K562 (cell line): ENCODE results near the gene ISLR2. TPM values are rescaled to one million over a fixed set of nuclear protein-coding genes. Genes with fewer than 3 reads are reported as not detected.

ENCODE experiments used
- ATAC-seq: fragments of 200-7000 bp; cut with Tn5 transposase; 3 replicates; pipeline ENCODE4 v1.9.1; 2020; ENCODE audit warnings: moderate library complexity
- BruUV-seq: library from RNA; stranded (reverse); fragments of 400-500 nt; replicated peaks from 2 replicates; lab custom pipeline; 2021; lab: Mats Ljungman, UMichigan
- CTCF ChIA-PET: fragments of 300-600 bp; formaldehyde crosslinking; extraction: SDS; loops from one replicate; lab custom pipeline; 2021; ENCODE audit warnings: low intra/inter-chr PET ratio; lab: Yijun Ruan, JAX
- POLR2A ChIA-PET: fragments of 300-600, 350-650 bp; sonication (Branson Sonifier 250); formaldehyde crosslinking; extraction: SDS; loops from one replicate; lab custom pipeline; 2021; ENCODE audit warnings: antibody characterized with exemption, inconsistent platforms; lab: Yijun Ruan, JAX
- DNase-seq, 4 experiments: peaks; one replicate each; pipeline versions ENCODE4 v3.0.0 to v3.0.0-alpha.2; 2011 to 2018; ENCODE audit warnings: low spot score in 3 of 4, mixed read lengths in 3 of 4; ENCODE audit errors: extremely low read depth in 1 of 4
- FAIRE-seq: peaks from 2 replicates; lab custom pipeline; 2011; peaks lifted over from hg19 to GRCh38; lab: Jason Lieb, UNC
- H2AFZ ChIP-seq: 2 replicates; pipeline ENCODE4 v1.6.0; 2011; ENCODE audit warnings: low read depth, low read length, control low read depth, inconsistent platforms
- H3K27ac ChIP-seq: fragments of 200-600 bp; 3 replicates; pipeline ENCODE4 v1.8.0; 2011; ENCODE audit warnings: low read depth, mild to moderate bottlenecking, control low read depth, inconsistent platforms, low read length, moderate library complexity, mixed read lengths; ENCODE audit errors: extremely low read depth
- H3K27me3 ChIP-seq, 2 experiments: fragments of 300-600 bp in 1 of 2; 2 replicates in 1 of 2; 3 replicates in 1 of 2; pipeline versions ENCODE4 v1.6.0 to v1.8.0; 2011; ENCODE audit warnings: inconsistent platforms in 2 of 2, low read length in 2 of 2, mild to moderate bottlenecking in 1 of 2, mixed read lengths in 1 of 2, moderate library complexity in 1 of 2; ENCODE audit not compliant: control insufficient read depth in 2 of 2, insufficient read depth in 2 of 2
- H3K36me3 ChIP-seq: fragments of 300-600 bp; 3 replicates; pipeline ENCODE4 v1.8.0; 2011; ENCODE audit warnings: mild to moderate bottlenecking, low read length, inconsistent platforms; ENCODE audit not compliant: control insufficient read depth, insufficient read depth
- H3K4me1 ChIP-seq, 2 experiments: fragments of 200-600 bp in 1 of 2; replicated peaks in 1 of 2; 2 replicates in 1 of 2; 3 replicates in 1 of 2; pipeline versions ENCODE4 v1.5.1 to v1.8.0; 2011; ENCODE audit warnings: inconsistent platforms in 2 of 2, low read length in 2 of 2, mild to moderate bottlenecking in 1 of 2, mixed read lengths in 1 of 2, moderate library complexity in 1 of 2; ENCODE audit not compliant: control insufficient read depth in 2 of 2, insufficient read depth in 2 of 2
- H3K4me2 ChIP-seq: 2 replicates; pipeline ENCODE4 v1.6.1; 2011; ENCODE audit warnings: low read length, control low read depth, inconsistent platforms, mixed read lengths; ENCODE audit not compliant: insufficient read depth
- H3K4me3 ChIP-seq: fragments of 200-600 bp; sonication (generic), shearing (Covaris generic); 2 replicates; pipeline ENCODE4 v1.5.1; 2016; ENCODE audit warnings: control low read depth, inconsistent platforms
- H3K79me2 ChIP-seq: fragments of 200-600 bp; 3 replicates; pipeline ENCODE4 v1.8.0; 2011; ENCODE audit warnings: low read length, inconsistent platforms; ENCODE audit not compliant: control insufficient read depth, insufficient read depth
- H3K9ac ChIP-seq, 2 experiments: 2 replicates each; pipeline versions ENCODE4 v1.6.0 to v1.6.1; 2011; ENCODE audit warnings: low read depth in 2 of 2, low read length in 2 of 2, control low read depth in 1 of 2, inconsistent platforms in 1 of 2, mild to moderate bottlenecking in 1 of 2, mixed read lengths in 1 of 2; ENCODE audit not compliant: insufficient read depth in 1 of 2
- H3K9me1 ChIP-seq: one replicate; pipeline ENCODE4 v1.6.0; 2011; ENCODE audit warnings: inconsistent platforms, mild to moderate bottlenecking, low read length, moderate library complexity; ENCODE audit not compliant: control insufficient read depth, insufficient read depth
- H3K9me3 ChIP-seq: replicated peaks from 2 replicates; pipeline ENCODE4 v1.5.1; 2011; ENCODE audit warnings: low read depth, low read length, inconsistent platforms; ENCODE audit not compliant: control insufficient read depth, insufficient read depth
- H4K20me1 ChIP-seq: replicated peaks from 2 replicates; pipeline ENCODE4 v1.6.1; 2011; ENCODE audit warnings: low read length, inconsistent platforms, mixed read lengths; ENCODE audit not compliant: control insufficient read depth, insufficient read depth
- MAFK ChIP-seq: IDR thresholded peaks from 2 replicates; pipeline ENCODE4 v1.6.1; 2011; ENCODE audit warnings: low read length, improper control_type of control experiment
- MED1 ChIP-seq: sonication (generic); formaldehyde crosslinking; IDR thresholded peaks from 2 replicates; pipeline ENCODE4 v1.8.1; 2023; ENCODE audit warnings: missing genetic modification reagents, borderline replicate concordance
- WGBS: fragments of 100-300 bp; shearing (Covaris generic); methylation state at CpG from one replicate; pipeline ENCODE4 v1.1.6; 2016; ENCODE audit warnings: low coverage, mixed read lengths; ENCODE audit not compliant: insufficient coverage; ENCODE audit errors: missing lambda C conversion rate; 5-methylcytosine and 5-hydroxymethylcytosine counted together
- in situ Hi-C: fragments of 300-500 bp; cut with MboI; formaldehyde crosslinking; loops from 4 replicates; pipeline ENCODE4 v1.15.0; 2018; ENCODE audit warnings: inconsistent platforms, mixed read lengths
- intact Hi-C: fragments of 100-400 bp; cut with micrococcal nuclease; formaldehyde crosslinking; loops from 2 replicates; pipeline ENCODE4 v1.14.2; 2022
- polyA plus RNA-seq, 8 experiments: library from polyadenylated mRNA; depleted of rRNA in 4 of 8; stranded (reverse) in 5 of 8; unstranded in 3 of 8; fragments of >200 nt; fragmentation: Nextera tagmentation in 2 of 8; fragmentation: Illumina TruSeq in 1 of 8; extraction: Ambion mirVana in 2 of 8; extraction: Trizol in 1 of 8; gene quantifications; 2 replicates each; pipeline versions ENCODE4 v1.2.1 to v1.2.3, GENCODE V29; 2011 to 2014; ENCODE audit warnings: inconsistent platforms in 1 of 8, missing spikeins in 1 of 8
- total RNA-seq, 7 experiments: library from RNA; depleted of rRNA in 6 of 7; stranded (reverse); fragments of >200 nt in 6 of 7; fragmentation: Illumina TruSeq in 2 of 7; extraction: Trizol in 2 of 7; gene quantifications; 2 replicates each; pipeline versions ENCODE4 v1.2.1 to v1.2.3, GENCODE V29; 2011 to 2021; ENCODE audit warnings: low replicate concordance in 1 of 7
- TF ChIP-seq, protein P1 (sequence below): sonication (generic); formaldehyde crosslinking; IDR thresholded peaks from 2 replicates; pipeline ENCODE4 v1.8.1; 2022; ENCODE audit warnings: missing genetic modification reagents
- TF ChIP-seq, protein P2 (sequence below), 2 experiments: fragments of 450-650 bp; formaldehyde crosslinking in 1 of 2; IDR thresholded peaks; 2 replicates each; pipeline versions ENCODE4 v1.4.0 to v1.6.1; 2014 to 2020; ENCODE audit warnings: mild to moderate bottlenecking in 2 of 2, borderline replicate concordance in 1 of 2, low read depth in 1 of 2
- TF ChIP-seq, protein P3 (sequence below): fragments of 250-450 bp; sonication (Bioruptor Pico); IDR thresholded peaks from 2 replicates; pipeline ENCODE4 v1.9.0; 2021; ENCODE audit warnings: mild to moderate bottlenecking

The ISLR2 gene
- total and polyA plus RNA-seq, 9 of the 15 experiments (the other 6 are each of a cell fraction or from before 2014, with no cell fraction given), result not detected

DNA sequence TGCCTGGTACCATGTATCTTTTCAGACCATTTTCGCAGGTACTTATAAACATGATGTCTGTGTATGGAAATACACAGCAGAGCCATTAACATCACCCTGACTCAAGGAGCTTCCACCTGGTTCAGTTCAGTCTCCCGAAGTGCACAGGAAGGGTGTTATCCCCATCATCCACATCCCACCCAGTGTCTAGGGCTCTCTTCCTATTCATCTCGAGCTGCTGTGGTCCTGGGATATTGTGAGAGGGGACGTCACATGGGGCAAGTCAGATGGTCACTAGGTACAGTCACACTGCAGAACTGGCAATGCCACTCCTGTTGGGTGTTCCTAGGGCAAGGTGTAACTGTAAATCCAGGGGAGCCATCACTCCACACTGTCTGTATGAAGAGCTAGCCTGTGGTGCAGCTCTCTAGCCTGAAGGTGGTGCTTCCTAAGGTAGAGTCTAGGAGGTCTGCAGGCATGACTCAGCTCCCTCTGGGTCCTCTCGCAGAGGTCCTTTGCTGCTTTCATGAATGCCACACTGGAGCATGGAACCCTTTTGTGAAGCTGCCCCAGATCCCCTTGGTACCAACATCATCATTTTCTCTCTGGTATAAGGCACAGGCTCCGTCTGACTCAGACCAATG lies 13.9 kb downstream of the ISLR2 start (continued):
- TF ChIP-seq MED1 (CRISPR knock-in tag), result no peak
- TF ChIP-seq, all 486 proteins: peak for 6

DNA sequence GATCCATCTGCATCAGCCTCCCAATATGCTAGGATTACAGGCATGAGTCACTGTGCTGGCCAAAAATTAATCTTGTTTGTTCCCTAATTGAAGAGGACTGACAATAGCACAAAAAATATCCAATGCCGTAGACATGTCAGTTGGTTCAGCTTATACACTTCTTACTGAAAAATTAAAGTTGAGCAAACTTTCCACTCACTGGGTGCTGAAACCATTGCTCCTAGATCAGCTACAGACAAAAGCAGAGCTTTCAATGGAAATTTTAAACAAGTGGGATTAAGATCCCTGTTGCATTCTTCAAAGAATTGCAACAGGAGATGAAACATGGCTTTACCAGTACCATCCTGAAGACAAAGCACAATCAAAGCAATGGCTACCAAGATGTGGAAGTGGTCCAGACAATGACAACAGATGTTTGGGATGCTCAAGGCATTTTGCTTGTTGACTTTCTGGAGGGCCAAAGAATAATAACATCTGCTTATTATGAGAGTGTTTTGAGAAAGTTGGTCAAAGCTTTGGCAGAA lies 16.0 kb downstream of the ISLR2 start:
- CTCF ChIA-PET, result no interaction called here

More for the DNA sequence above, 16.0 kb downstream of the ISLR2 start:
- Histone ChIP-seq H4K20me1 (no peaks in the 10 kb centered on the region), H3K4me3 (no peak overlapping the region), H2AFZ (no peak overlapping the region), H3K79me2 (no peaks in the 10 kb centered on the region), H3K27ac (no peak overlapping the region), H3K9me3 (no peaks in the 10 kb centered on the region), H3K9ac (no peak overlapping the region), H3K9me1 (no peaks in the 10 kb centered on the region), H3K27me3 (peaks cover 0 to 12% of the 10 kb centered on the region in 2 experiments; a peak in 1 of 5 replicates), H3K4me2 (no peak overlapping the region), H3K4me1 (no peaks in the 10 kb centered on the region), H3K36me3 (no peaks in the 10 kb centered on the region)
- intact Hi-C loops (no loop called here), in situ Hi-C loops (loop anchor here (25.0 kb wide), 1 partner anchor 1141 kb away; the partner anchor contains the start of gene GOLGA6D)
- ATAC-seq, result no peak
- no peak for FAIRE-seq
- BruUV-seq, result no TSS peak
- TF ChIP-seq, protein P1, sequence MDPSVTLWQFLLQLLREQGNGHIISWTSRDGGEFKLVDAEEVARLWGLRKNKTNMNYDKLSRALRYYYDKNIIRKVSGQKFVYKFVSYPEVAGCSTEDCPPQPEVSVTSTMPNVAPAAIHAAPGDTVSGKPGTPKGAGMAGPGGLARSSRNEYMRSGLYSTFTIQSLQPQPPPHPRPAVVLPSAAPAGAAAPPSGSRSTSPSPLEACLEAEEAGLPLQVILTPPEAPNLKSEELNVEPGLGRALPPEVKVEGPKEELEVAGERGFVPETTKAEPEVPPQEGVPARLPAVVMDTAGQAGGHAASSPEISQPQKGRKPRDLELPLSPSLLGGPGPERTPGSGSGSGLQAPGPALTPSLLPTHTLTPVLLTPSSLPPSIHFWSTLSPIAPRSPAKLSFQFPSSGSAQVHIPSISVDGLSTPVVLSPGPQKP (CRISPR knock-in tag), result no peak
- TF ChIP-seq, protein P2, sequence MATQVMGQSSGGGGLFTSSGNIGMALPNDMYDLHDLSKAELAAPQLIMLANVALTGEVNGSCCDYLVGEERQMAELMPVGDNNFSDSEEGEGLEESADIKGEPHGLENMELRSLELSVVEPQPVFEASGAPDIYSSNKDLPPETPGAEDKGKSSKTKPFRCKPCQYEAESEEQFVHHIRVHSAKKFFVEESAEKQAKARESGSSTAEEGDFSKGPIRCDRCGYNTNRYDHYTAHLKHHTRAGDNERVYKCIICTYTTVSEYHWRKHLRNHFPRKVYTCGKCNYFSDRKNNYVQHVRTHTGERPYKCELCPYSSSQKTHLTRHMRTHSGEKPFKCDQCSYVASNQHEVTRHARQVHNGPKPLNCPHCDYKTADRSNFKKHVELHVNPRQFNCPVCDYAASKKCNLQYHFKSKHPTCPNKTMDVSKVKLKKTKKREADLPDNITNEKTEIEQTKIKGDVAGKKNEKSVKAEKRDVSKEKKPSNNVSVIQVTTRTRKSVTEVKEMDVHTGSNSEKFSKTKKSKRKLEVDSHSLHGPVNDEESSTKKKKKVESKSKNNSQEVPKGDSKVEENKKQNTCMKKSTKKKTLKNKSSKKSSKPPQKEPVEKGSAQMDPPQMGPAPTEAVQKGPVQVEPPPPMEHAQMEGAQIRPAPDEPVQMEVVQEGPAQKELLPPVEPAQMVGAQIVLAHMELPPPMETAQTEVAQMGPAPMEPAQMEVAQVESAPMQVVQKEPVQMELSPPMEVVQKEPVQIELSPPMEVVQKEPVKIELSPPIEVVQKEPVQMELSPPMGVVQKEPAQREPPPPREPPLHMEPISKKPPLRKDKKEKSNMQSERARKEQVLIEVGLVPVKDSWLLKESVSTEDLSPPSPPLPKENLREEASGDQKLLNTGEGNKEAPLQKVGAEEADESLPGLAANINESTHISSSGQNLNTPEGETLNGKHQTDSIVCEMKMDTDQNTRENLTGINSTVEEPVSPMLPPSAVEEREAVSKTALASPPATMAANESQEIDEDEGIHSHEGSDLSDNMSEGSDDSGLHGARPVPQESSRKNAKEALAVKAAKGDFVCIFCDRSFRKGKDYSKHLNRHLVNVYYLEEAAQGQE (IDR thresholded peaks at IDR 0.05; ENCODE audit: borderline replicate concordance), result peak; percentile 28; the same call in 1 of the 2 replicates
- TF ChIP-seq, protein P2 (CRISPR knock-in tag; IDR thresholded peaks at IDR 0.05; ENCODE audit: low read depth), result no peak
- TF ChIP-seq, protein P3, sequence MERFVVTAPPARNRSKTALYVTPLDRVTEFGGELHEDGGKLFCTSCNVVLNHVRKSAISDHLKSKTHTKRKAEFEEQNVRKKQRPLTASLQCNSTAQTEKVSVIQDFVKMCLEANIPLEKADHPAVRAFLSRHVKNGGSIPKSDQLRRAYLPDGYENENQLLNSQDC (CRISPR knock-in tag), result no peak
- TF ChIP-seq MAFK, result no peak
- WGBS, result 7% methylated on average over 1 of the region's 1 CpG
- no peak for DNase-seq
- POLR2A ChIA-PET, result interaction anchor here (0.6 to 0.9 kb wide), 3 partner anchors 19 to 422 kb away, joined by 3 read pairs; no protein-coding TSS in a partner anchor
